Measurements from ENCODE around the gene MISP3.

Gene MISP3

GRCh38 chr19:14054099-14054498, 18.5 kb upstream of the MISP3 start:
- no peak for DNase-seq

- DNase-seq, result no peak
Observed at GRCh38 chr19:14054721-14055120, 17.9 kb upstream of the MISP3 start.

- no peak for DNase-seq
Observed at GRCh38 chr19:14055396-14055795, 17.2 kb upstream of the MISP3 start.

- no peak for DNase-seq
Observed at GRCh38 chr19:14056069-14056666, 16.4 kb upstream of the MISP3 start.

GRCh38 chr19:14056741-14057356, 15.7 kb upstream of the MISP3 start:
- DNase-seq, result no peak

GRCh38 chr19:14058182-14059092, 14.1 kb upstream of the MISP3 start:
- no peak for DNase-seq

GRCh38 chr19:14059093-14059480, 13.5 kb upstream of the MISP3 start:
- DNase-seq, result peak; percentile 11

GRCh38 chr19:14059652-14060155, 12.9 kb upstream of the MISP3 start:
- no peak for DNase-seq

- no peak for DNase-seq
Observed at GRCh38 chr19:14061081-14061749, 11.4 kb upstream of the MISP3 start.

- DNase-seq, result no peak
Observed at GRCh38 chr19:14061751-14062557, 10.6 kb upstream of the MISP3 start, which contains the start of gene PALM3. Gene PALM3 (minus strand): TSS chr19:14062076. CDS start chr19:14061980, 96 bp downstream.

- DNase-seq, result no peak
Observed at GRCh38 chr19:14062558-14062855, 10.1 kb upstream of the MISP3 start.

- peak; percentile 30 for DNase-seq
Observed at GRCh38 chr19:14063105-14063504, 9.5 kb upstream of the MISP3 start.

- DNase-seq, result no peak
Observed at GRCh38 chr19:14066134-14066533, 6.5 kb upstream of the MISP3 start.

GRCh38 chr19:14070268-14071050, 2.1 kb upstream of the MISP3 start:
- no peak for DNase-seq

- DNase-seq, result peak; percentile 80
Observed at GRCh38 chr19:14073261-14073924, 807 bp downstream of the MISP3 start.

GRCh38 chr19:14073925-14074838, 1.6 kb downstream of the MISP3 start:
- DNase-seq, result no peak

GRCh38 chr19:14078411-14078810, 5.8 kb downstream of the MISP3 start:
- DNase-seq, result peak; percentile 93

- DNase-seq, result peak; percentile 100
Observed at GRCh38 chr19:14080887-14081796, 8.6 kb downstream of the MISP3 start.
